ENCODE measurements around the gene SLC25A1.

SLC25A1 gene

DNA sequence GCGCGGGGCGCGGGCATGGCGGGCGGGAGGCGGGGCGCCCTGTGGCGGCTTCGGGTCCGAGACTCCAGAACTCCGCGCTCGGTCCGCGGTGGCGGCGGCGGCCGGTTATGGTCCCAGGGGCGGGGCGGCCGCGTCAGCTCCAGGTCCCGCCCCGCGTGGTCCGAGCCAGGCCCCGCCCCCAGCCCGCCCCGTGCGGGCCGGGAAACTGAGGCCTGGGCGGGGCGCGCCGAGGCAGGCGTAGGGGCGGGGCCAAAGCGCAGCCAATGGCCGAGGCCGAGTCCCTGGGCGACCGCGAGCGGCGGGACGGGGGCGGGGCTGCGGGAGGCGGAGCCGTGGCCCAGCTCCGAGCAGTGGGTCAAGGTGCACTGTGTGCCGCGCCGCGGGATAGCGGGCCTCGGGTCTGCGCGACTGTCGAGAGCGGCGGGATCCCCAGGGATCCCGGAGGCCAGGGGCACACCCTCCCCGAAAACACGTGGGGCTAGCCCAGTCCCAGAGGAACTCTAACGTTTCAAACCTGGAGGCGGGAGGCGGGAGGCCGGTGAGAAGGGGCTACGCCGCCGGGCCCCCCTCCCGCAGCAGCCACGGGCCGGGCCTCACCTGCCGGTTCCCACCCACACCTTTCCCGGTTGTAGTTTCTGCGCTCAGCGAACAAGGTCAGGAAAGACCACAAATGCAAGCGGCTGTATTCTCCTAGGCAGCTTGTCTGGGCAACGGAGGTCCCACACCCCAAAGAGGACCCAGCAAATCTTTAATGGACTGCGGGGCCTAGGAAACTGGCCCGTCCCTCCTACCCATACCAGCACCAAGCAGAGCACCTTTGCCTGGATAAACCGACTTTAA lies at the start of gene SLC25A1:
Gene SLC25A1, minus strand, starts transcription at position 80 of the 840 bp plus-strand sequence. Its CDS starts 63 bp downstream, at position 17.
- peak; percentile 31 for DNase-seq (ENCODE audit: low read depth)

DNA sequence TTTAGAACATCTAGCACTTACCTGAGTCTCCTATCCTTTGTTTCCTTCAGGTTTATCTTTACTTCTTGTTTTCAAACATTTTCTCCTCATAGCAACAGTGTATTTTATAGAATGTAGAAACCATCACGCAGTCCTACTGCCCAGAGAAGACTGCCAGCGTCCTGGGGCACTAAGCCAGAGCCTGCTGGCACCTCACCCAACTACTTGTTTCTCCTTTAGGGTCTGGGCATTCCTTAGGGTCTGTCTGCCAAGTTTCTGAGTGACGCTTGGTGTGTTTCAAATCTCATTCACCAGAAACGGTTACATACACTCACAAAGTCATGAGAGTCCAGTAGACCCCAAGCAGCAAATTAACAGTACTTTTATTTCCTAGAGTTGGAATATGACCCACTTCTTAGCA lies 49.6 kb upstream of the SLC25A1 start:
- DNase-seq (ENCODE audit: low read depth) = no peak

DNA sequence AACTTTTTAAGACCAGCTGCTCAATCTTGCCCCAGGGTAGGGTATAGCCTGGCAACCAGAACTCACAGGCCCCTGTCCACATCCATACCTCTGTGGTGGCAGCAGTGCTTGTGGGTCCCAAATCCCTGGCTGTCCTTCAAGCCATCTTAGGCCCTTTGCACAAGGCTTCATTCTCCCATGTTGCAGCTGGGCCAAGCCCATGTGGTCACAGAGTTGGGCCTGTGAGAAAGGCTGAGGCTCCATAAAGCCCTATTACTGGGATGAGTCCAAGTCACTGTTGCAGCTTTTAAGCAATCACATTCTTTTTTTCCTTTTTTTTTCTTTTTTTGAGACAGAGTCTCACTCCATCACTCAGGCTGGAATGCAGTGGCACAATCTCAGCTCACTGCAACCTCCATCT lies 47.9 kb upstream of the SLC25A1 start:
- no peak for DNase-seq (ENCODE audit: low read depth)

DNA sequence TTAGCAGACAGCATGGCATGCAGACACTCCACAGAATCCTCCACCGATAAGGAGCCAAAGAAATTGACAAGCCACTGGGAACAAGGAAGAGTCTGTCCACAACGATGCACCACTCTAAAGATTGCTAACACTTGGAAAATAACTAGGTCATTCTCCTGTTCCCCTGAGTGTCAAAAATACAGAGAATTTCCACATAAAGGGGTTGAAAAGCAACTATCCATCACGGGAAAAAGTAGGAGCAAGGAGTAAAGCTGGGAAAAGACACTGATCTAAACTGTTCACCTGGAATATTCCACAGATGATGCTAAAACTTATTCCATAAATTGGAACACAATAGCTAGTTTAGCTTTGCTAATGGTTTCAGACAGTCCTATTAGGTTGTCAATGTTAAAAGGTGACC lies 47.0 kb upstream of the SLC25A1 start:
- DNase-seq (ENCODE audit: low read depth) = no peak

DNA sequence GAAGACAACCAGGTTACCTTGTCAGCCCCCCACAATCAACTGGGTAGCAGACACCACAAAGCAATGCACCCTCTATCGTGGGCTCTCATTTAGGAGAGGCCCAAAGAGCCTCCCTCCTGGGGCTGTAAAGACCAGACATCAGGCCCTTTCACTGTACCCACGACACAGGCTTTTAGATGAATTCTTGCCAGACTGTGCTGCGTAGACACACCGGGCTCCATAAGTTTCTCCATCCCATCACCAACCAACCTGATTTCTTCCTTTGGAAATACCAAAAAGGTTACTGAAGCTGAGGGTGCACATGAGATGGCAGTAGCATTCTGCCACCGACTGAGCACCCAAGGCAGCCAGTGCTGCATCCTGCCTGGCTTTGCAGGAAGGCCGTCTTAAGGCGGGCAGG lies 46.4 kb upstream of the SLC25A1 start:
- no peak for DNase-seq (ENCODE audit: low read depth)

DNA sequence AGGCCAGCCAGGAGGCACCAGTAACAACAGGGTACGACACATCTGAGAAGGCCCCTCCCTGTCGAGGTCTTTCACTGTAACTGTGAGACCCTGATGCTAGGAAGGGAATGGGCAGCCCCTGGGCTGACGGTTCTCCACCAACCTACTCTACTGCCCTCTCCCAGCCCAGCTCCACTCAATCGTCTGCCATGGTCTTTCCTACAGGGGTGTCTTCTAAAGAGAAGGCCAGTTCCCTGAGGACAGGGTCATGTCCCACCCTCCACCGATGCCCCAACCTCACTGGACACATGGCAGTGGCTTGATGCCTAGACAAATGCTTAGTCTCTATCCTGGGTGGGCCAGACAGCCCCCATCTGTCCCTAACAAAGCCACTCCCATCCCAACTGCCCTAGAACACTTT lies 46.0 kb upstream of the SLC25A1 start:
- no peak for DNase-seq (ENCODE audit: low read depth)

DNA sequence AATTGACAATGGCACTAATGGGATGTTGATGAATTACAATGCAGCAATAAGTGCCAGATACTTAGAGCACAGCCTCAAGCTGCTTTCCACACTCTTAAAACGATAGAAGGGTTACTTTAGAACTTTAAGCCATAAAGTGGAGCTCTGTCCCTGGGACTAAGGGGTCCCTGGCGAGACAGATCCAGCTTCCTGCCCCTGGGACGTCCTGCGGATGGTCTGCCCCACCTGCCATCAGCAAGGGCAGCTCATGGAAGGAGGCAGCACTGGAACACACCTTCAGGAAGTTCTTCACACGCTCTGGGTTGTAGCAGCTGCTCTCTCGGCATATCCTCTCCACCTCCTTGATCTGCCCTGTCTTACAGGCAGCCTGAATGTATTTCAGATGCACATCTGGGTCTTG lies 45.1 kb upstream of the SLC25A1 start:
- DNase-seq (ENCODE audit: low read depth) = no peak

DNA sequence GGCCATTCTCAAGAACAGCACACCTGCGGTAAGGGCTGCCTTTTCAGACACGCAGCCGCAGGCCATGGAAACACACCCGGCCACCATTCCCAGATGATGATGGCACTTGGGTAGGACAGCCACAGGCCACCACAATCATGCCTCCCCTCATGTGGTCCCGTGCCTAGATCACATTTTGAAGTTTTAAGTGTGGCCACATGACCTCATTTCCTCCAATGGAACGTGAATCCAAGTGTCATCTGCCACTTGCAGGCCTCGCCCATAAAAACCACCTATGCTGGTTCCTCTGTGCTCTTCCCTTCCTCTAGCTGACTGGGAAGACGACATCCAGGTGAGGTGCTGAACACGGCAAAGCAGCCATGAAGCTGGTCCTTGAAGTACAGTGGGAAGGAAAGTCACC lies 44.6 kb upstream of the SLC25A1 start:
- no peak for DNase-seq (ENCODE audit: low read depth)

DNA sequence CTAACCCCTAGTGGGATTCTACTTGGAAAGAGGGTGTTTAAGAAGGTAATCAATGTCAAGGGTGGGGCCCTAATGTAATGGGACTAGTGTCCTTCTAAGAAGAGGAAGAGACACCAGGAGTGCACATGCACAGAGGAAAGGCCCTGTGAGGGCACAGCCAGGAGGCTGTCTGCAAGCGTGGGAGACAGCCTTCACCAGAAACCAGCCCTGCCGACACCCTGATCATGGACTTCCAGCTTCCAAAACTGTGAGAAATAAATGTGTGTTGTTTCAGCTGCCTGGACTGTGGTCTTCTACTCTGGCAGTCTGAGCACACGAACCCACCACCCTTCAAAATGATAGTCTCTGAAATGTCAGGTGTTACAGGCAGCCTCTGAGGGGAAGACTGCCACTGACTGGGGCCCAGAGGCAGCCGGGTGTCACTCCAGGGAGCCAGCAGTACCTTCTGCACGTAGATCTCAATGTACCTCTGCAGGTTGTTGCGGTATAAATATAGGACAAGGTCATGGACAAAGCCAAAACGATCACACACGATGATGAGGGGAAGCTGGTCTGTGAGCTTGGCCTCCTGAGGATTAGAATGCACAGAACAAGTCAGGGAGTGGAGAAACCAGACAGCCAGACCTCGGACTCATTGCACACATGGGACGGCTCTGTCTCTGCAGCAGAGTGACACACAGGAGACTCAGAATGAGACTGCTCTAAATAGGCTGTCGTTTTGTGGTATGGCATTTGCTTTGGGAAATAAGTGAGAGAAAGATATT lies 43.9 kb upstream of the SLC25A1 start:
- no peak for DNase-seq (ENCODE audit: low read depth)

DNA sequence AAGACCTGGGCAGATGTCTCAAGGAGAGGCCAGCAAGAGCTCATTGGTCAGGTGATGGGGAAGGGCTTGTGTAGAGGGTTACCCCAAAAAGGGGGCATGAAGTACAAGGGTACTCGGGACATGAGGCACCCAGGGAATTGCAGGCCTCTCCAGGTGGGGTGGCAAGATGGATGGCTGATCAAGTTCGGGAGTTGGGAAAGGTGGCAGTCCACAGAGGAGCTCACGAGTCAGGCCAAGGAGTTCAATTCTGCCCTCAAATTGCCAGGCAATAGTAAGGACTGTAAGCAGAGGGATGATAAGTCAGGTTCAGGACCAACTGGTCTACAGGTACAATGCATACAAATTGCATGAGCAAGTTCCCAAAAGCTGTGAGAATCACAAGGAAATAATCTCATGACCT lies 42.3 kb upstream of the SLC25A1 start:
- no peak for DNase-seq (ENCODE audit: low read depth)

DNA sequence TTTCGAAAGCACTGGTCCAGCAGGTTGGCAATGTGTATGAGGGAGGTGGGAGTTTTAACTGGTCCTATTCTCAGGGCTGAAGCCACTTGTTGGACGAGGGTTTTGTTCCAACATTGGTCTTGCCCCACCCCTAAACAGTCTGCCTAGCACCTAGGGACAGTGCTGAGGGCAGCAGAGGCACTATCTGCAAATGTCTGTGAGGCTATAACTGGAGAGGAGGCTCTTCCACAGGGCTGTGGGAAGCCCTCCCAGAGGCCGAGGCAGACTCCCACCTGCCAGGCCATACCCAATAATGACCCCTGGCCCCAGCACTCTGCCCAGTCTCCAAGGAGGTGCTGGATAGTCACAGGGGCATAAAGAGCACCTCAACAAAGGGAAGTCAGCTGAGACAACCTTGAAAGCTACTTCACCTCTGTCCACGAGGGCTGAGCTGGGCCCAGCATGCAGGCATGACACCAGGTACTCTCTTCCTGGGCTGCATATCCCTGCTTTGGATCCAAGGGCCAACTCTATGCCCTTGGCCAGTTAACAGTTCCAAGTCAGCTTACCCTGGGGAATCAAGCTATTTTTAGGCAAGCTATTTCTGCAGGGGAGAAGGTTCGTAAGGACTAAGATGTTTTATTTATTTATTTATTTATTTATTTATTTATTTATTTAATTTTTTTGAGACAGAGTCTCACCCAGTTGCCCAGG lies 40.2 kb upstream of the SLC25A1 start:
- DNase-seq (ENCODE audit: low read depth) = no peak

DNA sequence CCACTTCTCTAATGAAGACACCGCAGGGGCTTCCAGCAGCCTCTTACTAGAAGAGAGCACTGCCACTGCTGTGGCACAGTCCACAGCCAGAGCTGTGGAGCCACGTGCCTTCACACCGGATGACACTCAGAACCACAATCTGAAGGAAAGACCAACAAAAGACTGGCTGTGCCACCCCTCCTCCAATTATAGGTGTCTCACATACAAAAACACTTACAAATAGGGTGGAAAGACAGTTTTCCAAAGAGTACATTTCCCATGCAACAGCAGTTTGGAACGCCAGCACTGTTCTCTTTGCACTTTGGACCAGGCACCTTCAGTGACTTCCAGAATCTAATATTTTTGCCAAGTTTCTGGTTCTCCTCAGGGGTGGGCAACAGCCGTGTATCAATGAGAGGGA lies 38.0 kb upstream of the SLC25A1 start:
- no peak for DNase-seq (ENCODE audit: low read depth)

DNA sequence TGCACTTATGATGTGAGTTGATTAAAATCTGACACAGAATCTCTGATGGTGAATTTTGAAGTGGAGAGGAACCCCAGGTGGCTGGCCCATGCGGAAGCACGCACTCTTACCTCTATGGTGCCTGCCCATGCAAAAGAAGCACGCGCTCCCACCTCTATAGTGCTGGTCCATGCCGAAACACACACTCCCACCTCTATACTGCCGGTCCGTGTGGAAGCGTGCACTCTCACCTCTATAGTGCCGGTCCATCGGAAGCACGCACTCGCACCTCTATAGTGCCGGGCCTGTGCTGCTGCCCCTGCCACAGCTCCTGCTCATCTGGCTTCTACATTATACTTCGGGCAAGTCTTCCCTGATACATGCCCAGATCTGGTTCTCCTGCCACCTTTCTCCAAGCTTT lies 36.8 kb upstream of the SLC25A1 start:
- no peak for DNase-seq (ENCODE audit: low read depth)

DNA sequence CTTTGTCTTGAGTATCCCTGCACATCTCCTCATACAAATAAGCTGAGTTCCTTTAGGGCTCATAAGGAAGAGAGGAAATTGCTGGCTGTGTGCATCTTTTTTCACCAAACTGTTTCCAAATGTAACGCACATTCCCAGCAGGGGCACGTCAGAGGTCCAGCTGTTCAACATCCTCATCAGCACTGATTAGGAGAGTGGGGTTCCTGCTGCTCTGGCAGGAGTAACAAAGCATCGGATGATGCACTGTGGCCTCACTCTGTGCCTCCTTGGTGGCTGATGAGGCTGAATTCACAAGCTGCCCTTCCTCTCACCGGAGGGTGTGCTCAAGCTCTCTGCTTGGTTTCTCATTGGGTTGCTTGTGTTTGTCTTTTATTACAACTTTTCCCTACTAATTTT lies 35.5 kb upstream of the SLC25A1 start:
- DNase-seq (ENCODE audit: low read depth) = no peak

DNA sequence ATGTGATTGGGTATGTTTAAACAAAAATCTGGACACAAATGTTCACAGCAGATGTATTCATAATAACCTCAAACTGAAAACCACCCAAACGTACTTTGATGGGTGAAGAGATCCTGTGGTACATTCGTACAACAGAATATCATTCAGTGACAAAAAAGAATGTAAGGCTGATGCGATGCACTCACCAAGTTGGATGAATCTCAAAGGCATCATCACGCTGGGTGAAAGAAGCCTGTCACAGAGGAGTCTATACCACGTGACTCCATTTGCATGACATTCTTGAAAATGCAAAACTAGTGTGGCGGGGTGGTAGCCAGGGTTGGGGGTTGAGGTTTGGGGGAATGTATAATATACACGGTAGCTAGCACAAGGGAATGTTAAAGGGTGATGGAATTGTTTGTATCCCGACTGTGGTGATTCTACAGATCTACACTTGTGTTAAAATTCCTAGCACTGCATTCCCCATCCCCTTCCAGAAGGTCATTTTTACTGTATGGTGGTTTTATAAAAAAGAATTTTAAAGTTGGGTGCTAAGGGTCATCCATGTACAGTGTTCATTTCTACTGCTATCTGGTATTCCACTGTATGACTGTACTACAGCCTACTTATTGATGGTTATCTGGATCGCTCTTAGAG lies 35.0 kb upstream of the SLC25A1 start:
- DNase-seq (ENCODE audit: low read depth) = no peak

DNA sequence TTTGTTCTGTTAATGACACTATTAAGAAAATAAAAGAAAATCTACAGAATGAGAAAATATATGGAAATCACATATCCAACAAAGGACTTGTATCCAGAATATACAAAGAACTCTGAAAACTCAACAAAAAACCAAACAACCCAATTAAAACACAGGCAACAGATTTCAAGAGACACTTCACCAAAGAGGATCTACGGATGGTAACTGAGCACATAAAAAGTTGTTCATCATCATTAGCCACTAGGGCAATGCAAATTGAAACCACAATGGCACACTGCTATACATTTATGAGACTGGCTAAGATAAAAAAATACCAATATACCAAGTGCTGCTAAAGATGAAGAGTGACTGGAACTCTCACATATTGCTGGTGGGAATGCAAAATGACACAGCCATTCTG lies 34.5 kb upstream of the SLC25A1 start:
- DNase-seq (ENCODE audit: low read depth) = no peak

DNA sequence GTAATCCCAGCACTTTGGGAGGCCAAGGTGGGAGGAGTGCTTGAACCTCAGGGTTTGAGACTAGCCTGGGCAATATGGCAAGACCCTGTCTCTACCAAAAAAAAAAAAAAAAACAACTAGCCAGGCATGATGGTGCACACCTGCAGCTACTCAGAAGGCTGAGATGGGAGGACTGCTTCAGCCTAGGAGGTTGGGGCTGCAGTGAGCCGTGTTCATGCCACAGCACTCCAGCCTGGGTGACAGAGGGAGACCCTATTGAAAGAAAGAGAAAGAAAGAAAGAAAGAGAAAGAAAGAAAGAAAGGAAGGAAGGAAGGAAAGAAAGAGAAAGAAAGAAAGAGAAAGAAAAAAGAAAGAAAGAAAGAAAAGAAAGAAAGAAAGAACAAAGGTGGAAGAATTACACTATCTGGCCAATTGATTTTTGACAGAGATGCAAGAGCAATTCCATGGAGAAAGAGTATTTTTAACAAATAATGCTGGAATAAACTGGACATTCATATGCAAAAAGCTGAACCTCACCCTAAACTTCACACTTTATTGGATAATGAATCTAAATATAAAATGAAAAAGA lies 33.9 kb upstream of the SLC25A1 start:
- DNase-seq (ENCODE audit: low read depth) = no peak

DNA sequence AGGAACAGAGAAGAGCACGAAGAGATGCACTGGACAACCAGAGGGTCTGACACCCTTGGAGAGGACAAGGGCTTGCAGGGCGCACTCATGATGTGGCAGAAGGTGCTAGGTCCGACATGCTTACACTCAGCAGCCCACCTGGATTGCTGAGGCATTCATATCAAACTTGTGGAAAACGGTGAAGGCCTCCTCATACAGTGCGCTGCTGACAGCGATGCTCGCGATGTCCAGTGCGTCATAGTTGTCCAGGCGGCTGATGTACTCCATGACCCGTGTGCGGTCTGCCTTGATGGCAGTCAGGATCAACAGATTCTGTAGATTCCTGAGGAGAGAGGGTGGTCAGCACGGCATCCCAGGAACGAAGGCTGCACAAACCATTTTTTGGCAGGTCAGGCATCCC lies 31.7 kb upstream of the SLC25A1 start:
- no peak for DNase-seq (ENCODE audit: low read depth)

DNA sequence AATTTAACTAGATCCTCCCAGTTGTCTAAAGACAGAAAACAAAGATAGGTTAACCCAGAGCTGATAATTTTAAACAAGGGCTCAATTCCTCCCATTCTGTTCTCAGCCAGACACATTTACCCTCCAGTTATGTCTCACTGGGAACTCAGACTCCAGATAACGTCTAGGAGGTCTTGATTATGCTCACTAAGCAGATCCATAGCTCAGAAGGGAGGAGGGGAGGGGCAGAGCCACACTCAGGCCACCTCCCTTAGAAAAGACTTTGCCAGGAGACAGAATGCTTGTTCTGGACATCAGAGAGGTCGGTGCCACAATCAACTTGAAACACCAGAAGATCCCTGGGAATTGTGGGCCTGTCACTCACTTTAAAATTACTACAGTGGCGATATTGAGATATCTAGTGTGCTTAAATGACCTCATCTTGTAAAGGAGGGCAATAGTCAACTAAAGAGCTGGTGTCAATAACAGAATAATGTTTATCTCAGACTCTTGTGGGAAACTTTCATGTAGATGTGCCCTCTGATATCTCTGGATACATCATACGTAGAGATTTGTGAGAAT lies 29.8 kb upstream of the SLC25A1 start:
- DNase-seq (ENCODE audit: low read depth) = no peak

DNA sequence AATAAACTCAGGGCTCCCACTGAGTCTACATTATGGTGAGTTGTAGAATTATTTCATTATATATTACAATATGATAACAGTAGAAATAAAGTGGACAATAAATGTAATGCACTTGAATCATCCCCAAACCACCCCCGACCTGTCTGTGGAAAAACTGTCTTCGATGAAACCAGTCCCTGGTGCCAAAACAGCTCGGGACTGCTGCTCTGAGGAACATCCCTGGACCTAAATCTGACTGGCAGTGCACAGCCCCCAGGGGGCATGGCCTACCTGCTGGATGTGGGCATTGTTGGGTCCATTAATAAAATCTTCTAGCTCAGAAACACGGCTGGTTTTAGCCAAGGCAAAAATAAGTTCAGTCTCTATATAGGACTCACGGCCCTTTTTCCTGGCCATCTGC lies 29.3 kb upstream of the SLC25A1 start:
- no peak for DNase-seq (ENCODE audit: low read depth)

DNA sequence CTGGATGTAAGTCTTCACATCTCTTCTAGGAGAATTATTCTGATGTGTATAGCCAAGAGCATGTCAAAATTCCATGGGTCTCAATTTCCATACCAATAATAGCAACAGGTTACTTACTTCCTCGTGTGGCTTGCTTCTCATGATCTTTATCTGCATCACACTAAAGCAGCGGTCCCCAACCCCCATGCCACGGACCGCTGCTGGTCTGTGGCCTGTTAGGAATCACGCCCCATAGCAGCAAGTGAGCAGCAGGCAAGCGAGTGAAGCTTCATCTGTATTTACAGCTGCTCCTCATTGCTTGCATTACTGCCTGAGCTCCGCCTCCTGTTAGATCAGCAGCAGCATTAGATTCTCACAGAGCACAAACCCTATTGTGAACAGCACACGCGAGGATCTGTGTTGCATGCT lies 28.9 kb upstream of the SLC25A1 start:
- no peak for DNase-seq (ENCODE audit: low read depth)

DNA sequence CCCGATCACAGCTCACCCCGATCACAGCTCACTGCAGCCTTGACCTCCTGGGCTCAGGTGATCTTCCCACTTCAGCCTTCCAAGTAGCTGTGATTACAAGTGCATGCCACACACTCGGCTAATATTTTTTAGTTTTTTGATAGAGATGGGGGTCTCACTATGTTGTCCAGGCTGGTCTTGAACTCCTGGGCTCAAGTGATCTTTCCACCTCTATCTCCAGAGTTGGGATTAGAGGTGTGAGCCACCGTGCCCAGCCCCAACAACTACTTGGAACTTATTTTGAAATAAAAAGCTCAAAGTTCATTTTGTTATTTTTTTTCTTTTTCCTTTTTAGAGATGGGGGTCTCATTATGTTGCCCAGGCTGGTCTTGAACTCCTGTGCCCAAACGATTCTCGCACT lies 27.8 kb upstream of the SLC25A1 start:
- DNase-seq (ENCODE audit: low read depth) = no peak
